GM18498 (cell line): ENCODE results near the gene SPOCK3.
"Not testable (repeated sequence)": the region's sequence is repeated elsewhere in the genome, so short reads cannot be mapped to it uniquely, and the experiment has no call there.

ENCODE experiments used
- ATAC-seq: cut with Tn5 transposase; IDR thresholded peaks from one replicate; pipeline ENCODE4 v1.9.1; 2021; ENCODE audit warnings: mild to moderate bottlenecking, moderate library complexity; ENCODE audit not compliant: unreplicated experiment

Gene SPOCK3

DNA sequence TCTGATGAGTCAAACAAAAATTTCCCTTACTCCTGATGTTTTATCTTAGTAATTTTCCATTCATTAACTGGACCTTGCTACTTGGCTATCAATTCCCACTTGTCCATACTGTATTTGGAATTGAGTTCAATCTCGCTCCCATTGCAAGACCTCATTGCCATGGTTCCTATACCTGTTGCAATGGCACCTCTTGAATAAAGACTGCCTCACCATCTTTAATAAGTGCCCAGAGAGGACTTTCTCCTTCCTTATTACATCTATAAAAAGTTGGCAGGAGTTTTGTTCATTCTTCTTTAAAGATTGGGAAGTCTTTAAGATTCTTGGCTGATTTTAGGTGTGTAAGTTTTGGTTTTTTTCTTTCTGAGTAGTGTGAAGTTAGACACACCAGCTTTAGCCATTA is 397.4 kb downstream of the SPOCK3 start:
- no peak for ATAC-seq

DNA sequence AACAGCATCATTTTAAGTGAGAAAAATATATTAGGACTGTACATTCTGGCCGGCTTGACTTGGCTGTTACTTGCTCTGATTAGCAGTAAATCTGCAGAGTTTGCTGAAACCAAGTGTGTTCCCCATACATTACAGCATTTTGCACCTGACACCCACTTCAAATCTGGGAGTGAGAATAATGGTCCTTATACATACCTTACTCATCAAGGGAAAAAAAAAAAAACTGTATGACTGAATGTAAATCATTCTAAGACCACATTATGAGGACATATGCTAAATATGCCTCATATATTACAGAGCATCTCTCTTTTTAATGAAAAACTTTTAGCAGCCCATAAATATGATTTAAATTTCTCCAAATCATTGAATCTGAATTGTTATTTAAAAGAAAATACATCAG is 406.7 kb downstream of the SPOCK3 start:
- no peak for ATAC-seq

DNA sequence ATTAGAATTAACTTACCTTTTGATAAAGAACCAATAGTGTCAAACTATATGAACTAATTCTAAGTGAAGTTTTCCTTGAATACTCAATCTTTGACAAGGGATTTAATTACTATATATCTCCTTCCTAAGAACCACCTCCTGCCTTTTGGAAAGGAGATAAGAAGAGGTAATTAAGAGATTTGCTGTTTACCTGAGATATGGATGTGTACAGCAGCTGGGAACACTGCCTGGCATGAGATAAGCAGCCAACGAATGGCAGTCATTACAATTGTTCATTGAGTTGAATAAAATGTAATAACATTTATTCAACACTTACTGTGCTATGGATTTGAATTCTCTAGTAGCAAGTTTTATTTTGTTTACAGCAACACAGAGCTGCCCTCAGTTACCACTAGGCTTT is 407.1 kb downstream of the SPOCK3 start:
- no peak for ATAC-seq

DNA sequence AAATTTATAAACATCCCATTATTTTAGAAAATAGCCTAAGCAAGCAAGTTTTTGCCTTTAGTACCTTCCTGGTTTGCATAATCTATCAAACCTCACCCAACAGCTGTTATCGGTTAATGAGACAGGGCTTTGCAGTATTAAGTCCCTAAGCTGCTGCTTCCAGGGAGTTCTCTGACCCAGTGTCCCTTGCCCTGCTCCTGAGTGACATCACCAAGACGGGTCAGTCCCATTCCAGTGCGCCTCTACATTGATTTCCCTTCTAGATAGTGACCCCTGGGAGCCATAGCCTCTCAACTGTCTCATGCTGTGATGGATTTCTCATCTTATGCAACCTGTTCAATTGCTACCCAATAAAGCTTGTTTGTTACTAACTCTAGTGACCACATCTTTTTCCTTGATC is 410.4 kb downstream of the SPOCK3 start:
- ATAC-seq, result no peak

DNA sequence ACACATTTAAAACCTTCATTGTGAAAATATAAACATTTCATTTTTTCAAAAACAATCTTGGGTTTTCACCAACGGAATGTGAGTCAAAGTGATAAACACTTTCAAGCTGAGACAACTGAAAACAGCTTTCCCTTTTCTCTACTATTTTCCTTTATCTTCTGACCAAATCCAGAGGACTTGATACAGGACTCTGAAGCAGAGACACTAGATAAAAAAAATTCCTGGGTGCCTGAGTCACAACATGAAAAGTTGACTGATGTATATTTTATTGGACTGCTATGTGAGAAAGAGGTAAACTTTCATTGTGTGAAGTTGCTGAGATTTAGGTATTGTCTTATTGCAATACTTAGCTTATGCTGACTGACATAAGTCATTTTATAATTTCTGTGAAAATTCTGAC is 411.2 kb downstream of the SPOCK3 start:
- no peak for ATAC-seq

DNA sequence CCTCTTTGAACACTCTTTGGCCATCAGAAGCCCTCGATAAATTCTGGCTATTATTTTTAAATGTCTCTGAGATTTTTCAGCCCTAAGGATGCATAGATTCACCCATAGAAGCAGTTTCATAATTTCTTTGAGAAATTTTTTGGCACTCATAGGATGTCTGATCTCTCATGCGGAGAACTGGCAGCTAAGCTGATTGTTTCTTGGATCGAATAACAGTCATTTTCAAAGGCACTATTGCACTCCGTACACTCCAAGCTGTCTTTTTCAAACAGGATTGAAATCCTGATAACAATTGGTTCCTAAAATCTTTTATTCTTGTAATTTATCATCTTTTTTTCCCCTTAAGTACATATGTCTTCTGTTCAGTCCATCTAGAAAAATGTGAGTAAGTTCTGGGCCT is 411.9 kb downstream of the SPOCK3 start:
- ATAC-seq, result no peak

DNA sequence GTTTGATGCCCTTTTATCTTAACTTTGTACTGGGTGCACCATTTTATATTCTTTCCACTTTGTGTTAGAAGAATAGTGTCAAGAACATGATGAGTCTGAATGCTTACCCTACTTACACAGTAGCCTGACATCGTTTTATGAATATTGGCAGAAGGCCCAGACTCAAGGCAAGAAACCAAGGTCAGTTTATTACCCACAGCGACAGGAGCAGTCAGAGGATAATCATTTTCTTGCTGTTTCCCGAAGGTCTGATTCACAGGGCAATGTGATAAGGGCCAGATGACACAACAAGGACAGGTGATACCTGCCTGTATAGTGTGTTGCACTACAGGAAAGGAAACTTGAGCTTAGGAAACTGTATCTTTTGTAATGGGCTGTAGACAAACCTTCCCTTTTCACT is 417.4 kb downstream of the SPOCK3 start:
- no peak for ATAC-seq

DNA sequence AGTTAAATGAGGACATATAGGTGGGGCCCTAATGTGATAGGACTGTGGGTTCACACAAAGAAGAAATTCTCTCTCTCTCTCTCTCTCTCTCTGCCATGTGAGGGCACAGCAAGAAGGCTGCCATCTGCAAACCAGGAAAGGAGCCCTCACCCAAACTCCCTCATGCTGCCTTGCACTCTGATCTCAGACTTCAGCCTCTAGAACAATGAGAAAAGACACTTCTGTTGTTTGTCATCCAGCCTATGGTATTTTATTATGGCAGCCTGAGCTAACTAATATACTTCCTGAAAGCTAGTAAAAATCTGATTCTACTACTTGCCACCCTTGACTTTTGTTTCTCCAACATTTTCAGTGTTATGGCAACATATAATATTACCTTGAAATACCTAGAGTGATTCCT is 425.9 kb downstream of the SPOCK3 start:
- no peak for ATAC-seq

DNA sequence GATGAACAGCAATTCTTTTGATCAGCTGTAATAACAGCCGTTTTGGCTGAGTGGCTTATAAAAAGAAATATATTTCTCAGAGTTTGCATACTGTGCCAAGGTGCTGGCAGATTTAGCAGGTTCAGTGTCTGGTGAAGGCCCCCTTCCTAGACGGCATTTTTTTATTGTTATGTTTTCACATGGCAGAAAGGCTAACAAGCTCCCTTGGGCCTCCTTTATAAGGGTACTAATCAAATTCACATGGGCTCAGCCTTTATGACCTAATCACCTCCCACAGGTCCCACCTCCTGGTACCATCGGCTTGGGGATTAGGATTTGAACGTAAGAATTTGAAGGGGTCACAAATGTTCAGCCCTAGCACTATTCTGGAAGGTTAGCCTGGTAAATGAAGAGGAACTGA is 431.9 kb downstream of the SPOCK3 start:
- ATAC-seq, result no peak

DNA sequence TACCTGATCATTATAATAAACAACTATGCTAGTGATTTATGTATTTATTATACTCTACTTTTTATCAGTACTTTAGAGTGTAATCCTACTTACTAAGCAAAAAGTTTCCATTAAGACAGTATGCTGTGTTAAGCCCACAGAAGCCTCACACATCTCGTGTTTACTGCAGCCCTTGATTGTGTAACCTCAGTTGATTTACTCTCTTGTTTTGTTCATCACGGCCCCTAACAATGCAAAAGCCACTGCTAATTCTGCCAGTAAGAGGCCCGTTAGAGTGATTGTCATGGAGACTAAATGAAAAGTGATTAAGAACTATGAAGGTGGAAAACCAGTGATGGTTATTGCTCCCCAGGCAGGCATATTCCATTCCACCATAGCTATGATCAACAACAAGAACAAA is 436.2 kb downstream of the SPOCK3 start:
- ATAC-seq, result no peak

DNA sequence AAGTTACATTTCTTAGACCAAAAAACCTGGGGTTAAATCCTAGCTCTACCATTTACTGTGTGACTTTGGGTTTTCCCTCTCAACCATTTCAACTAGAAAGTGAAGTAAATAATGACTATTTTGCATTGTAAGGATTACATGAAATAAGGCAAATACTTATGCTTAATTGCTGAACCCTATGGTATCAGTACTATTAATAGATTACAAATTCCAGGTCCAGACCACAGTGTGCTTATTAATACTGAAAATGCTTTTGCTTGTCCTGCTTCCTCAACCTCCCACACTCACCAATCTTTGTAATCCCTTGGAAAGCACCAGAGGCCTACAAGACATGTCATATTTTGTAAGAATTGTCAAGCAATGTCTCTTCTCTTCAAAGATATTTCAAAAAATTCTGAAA is 456.5 kb downstream of the SPOCK3 start:
- ATAC-seq, result no peak

DNA sequence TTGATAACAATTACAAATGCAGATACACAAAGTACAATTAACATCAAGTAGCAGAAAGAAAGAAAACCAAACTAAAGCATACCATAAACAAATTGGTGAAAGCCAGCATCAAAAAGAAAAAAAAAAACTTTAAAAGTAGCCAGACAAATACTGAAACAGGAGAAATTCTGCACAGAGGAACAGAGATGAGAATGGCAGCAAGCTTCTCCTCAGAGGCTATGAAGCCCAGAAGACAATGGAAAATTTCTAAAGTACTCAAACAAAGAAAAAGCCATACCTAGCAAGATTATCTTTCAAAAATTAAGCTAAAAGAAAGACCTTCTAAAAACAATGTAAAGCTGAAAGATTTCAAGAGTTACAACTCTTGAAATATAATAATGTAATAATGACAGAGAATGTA is 471.3 kb downstream of the SPOCK3 start:
- ATAC-seq, result no peak

DNA sequence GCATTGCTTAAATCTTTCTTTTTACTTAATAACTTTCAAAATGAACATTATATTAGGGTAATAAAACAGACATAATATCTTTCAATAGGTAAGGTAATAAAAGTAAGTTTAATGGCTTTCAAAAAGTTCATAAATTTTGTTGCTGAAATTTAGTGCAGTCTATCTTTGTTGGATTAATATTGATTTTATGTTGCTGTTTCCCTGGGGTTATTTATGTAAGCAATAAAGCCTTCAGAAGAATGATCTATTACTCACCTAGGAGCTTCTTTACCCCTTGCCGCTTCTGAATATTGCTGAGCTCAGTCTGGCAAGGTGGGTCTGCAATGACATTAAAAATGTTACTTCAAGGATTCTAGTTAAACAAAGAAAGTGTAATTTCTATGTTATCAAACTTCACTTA is 492.6 kb downstream of the SPOCK3 start:
- no peak for ATAC-seq

DNA sequence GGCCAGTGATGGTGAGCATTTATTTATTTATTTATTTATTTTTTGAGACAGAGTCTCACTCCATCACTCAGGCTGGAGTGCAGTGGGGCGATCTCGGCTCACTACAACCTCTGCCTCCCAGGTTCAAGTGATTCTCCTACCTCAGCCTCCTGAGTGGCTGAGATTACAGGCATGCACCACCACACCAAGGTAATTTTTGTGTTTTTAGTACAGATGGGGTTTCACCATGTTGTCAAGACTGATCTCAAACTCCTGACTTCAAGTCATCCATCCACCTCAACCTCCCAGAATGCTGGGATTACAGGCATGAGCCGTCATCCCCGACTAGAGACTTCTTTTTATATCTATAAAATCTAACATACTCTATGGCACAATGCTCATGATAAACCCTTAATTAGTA is 495.1 kb downstream of the SPOCK3 start:
- not testable (repeated sequence) for ATAC-seq

DNA sequence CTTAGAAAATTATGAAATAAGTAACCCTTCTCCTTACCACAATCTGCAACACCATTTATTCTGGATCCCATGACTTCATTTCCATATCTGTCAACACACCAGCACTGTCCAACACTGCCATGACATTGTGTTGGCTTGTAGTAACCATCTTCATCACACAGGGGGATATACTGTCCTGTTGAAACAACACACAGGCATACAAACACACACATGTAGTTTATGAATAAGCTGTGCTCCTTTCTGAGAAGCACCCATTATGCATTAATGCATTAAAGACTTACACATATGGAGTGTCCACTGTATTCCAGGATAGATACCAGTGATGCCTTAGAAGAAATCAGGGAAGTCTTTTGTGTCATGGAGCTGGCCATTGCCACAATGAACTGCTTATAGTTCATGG is 496.9 kb downstream of the SPOCK3 start:
- no peak for ATAC-seq

DNA sequence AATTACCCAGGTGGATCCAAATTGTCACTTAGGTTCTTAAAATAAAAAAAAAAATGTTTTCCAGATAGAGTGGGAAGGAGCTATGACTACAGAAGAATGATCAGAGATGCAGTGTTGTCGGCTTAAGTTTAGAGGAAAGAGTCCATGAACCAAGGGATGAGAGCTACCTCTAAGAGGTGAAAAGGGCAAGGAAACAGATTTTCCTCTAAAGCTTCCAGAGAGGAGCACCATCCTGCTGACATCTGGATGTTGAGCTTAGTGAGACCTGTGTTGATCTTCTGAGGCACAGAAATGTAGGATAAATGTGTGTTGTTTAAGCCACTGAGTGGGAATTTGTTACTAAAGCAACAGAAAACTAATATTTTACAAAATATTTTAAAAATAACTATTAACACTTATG is 498.7 kb downstream of the SPOCK3 start:
- no peak for ATAC-seq

DNA sequence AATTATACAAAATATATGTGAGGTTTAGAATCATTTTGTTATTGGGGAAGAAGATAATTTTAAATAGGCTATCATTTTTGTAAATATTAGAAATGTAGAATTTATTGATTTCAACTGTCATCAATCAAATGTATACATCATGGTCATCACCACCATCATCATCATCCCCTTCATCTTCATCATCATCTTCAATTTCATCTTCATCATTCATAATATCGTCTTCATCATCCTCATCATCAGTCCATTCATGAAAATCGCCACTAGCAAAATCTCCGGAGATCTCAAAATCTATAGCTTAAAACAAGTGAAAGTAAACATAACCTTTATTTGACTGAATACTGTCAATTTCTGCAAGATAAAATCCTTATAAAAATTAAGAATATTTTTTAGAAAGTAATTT is 499.5 kb downstream of the SPOCK3 start:
- no peak for ATAC-seq

DNA sequence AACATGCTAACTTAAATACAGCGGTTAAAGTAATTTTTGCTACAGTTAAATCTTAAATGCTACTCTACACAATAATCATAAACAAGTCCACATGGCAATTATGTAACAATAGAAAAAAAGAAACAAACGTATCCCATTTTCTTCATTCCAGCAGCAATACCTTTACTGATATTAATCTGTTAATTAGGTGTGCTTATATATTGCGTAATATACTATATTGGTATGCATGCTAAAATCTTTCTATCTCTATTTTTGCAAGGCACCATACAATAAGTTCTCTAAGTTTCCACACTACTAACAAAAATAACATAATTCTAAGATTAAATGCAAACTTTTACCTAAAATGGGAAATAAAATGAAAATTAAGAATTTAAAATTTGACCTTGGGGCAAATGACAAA is 500.6 kb downstream of the SPOCK3 start:
- ATAC-seq, result no peak

DNA sequence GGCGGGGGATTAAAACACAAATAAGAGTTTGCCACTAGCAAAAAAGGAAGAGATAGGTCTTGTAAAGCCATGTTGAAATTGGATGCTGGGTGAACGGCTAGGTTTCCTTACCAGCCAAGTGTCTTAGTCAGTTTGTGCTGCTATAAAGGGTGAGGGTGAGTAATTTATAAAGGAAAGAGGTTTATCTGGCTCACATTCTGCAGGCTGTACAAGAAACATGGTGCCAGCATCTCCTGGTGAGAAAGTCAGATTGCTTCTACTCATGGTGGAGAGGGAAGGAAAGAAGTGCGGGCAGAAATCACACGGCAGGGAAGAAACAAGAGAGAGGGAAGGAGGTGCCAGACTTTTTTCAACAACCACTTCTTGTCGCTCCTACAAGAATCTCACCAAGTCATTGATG is 507.5 kb downstream of the SPOCK3 start:
- no peak for ATAC-seq

DNA sequence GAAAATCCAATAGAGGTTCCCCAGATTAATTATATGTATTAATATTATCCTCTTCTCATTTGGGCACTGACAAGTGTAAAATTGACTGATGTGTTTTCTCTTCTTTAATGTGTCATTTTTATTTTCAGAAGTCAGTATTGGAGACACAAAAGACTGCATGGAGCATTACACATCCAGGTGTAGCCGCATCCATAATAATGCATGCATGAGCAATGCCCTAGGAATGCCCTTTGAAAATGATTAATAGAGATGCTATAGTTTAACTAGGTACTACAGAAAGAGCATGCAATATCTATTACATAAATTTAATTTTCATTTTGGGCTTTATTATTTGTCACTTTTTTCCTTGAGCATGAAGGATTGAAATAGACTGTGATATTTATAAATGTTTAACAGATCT is 509.9 kb downstream of the SPOCK3 start:
- no peak for ATAC-seq

DNA sequence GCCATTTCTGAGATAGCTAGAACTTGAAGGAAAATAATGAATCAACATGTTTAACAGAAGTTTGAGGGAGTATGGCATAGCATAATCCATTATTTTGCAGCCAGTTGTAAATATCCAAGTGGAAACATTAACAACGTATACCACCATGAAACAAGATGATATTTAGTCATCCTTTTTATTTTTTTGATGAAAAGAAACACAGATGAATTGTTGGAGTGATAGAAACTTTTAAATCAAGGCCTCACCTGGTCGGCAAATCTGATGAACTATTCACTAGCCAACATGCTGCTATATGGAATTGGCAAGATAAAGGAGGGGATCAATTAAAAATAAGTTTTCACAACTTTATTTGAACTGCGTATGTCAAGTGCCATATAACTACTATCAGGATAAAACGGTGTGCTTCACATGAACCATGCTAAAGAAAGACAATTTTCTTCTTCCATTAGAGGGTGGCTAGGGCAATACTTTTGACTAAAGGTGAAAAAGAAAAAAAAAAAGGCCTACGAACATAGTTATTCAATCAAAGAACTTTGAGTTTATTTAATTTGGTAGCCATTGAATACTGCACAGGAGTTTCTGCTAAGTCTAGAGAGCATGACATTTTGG is 510.7 kb downstream of the SPOCK3 start:
- ATAC-seq, result no peak

DNA sequence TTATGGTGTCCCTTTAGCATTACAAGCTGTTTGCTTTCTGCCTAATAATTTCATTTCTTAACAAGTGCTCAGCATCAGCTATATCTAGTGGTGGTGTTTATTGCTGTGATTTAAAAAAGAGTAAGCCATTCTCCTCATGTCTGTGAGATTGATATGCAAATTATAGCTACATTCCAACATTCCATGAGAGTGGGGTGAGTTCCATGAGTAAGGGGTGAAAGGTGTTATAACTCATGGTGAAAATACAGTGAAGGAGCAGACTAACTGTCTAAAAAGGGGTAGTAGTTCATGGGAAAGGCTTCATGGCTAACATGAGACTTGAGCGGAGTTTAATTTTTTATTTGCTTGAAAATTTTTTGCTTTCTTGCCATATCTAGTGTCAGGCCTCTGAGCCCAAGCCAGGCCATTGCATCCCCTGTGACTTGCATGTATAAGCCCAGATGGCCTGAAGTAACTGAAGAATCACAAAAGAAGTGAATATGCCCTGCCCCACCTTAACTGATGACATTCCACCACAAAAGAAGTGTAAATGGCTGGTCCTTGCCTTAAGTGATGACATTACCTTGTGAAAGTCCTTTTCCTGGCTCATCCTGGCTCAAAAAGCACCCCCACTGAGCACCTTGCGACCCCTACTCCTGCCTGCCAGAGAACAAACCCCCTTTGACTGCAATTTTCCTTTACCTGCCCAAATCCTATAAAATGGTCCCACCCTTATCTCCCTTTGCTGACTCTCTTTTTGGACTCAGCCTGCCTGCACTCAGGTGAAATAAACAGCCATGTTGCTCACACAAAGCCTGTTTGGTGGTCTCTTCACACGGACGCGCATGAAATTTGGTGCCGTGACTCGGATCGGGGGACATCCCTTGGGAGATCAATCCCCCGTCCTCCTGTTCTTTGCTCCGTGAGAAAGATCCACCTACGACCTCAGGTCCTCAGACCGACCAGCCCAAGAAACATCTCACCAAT is 518.3 kb downstream of the SPOCK3 start:
- ATAC-seq, result not testable (repeated sequence)

DNA sequence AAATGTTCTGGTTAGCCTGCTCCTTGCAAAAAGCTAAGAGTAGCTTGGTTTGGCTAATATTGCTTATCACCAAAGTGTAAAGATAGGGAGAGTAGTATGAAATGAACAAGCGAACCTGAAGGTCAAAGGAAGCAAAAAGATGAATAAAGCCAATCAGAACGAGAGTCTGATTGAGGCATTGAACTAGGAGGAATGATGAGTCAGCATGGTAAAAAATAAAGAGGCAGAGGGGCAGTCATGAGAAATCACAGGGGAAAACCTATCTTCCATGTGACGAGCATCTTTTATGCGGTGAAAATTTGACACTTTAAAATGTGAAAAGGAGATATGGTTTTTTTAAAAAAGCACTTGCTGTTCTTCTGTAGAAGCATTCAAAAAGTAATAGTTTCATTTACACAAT is 533.7 kb downstream of the SPOCK3 start:
- ATAC-seq, result no peak
